GM12872 (cell line): ENCODE results near the gene ZBTB40.

Experiments used
- CTCF ChIP-seq: IDR thresholded peaks from 3 replicates; pipeline ENCODE4 v1.5.1; 2011; ENCODE audit warnings: low read depth, mild to moderate bottlenecking, low read length, moderate library complexity; ENCODE audit not compliant: insufficient read depth

The ZBTB40 gene

GRCh38 chr1:22526098-22526497, 74.4 kb downstream of the ZBTB40 start:
- no peak for TF ChIP-seq CTCF

GRCh38 chr1:22526677-22527076, 75.0 kb downstream of the ZBTB40 start:
- no peak for TF ChIP-seq CTCF

GRCh38 chr1:22527122-22527521, 75.5 kb downstream of the ZBTB40 start:
- TF ChIP-seq CTCF = no peak

- TF ChIP-seq CTCF = no peak
Observed at GRCh38 chr1:22527555-22528296, 76.1 kb downstream of the ZBTB40 start.

- TF ChIP-seq CTCF = no peak
Observed at GRCh38 chr1:22528451-22528850, 76.8 kb downstream of the ZBTB40 start.

- no peak for TF ChIP-seq CTCF
Observed at GRCh38 chr1:22529901-22530621, 78.4 kb downstream of the ZBTB40 start.

- no peak for TF ChIP-seq CTCF
Observed at GRCh38 chr1:22530715-22531114, 79.1 kb downstream of the ZBTB40 start.
